Measurements from ENCODE around the gene CNEP1R1. TPM values are rescaled to one million over a fixed set of nuclear protein-coding genes. Genes with fewer than 3 reads are reported as not detected.

CNEP1R1 gene
- total and polyA plus RNA-seq, 2 of the 8 experiments (the other 6 are each of a cell fraction or from before 2014, with no cell fraction given), result 10.6 to 13.6 TPM

DNA sequence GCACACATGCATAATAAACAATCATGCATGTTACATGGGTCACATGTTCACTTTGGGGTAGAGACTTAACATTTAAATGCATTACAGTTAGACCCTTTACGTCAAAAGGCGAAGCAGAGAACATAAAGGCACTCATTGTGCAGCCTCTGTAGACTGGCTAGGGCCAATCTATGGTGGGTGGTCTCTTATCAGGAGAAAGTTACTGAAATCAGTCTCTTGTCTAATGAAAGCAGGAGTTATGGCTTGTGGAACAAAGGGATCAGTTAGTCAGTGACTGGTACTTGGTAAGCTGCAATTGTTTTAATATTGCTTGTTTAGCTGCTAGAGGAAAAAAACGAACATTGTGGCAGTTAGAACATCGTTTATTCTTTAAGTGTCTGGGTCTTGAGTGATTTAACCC, 1.4 kb upstream of the CNEP1R1 start (continued):
- TF ChIP-seq RAD21 (IDR thresholded peaks at IDR 0.05 in 1 of 2, conservative IDR thresholded peaks at IDR 0.05 in 1 of 2; ENCODE audit: low read depth in 2 of 2, low read length in 2 of 2) (no peak), NRF1 (IDR thresholded peaks at IDR 0.05; ENCODE audit: low read depth, low read length) (no peak), CHD1 (IDR thresholded peaks at IDR 0.05; ENCODE audit: low read depth, low read length) (no peak), CEBPB (IDR thresholded peaks at IDR 0.05; ENCODE audit: low read depth, low read length) (no peak), CBX5 (IDR thresholded peaks at IDR 0.05; ENCODE audit: low read depth, low read length) (no peak), YY1 (IDR thresholded peaks at IDR 0.05; ENCODE audit: low read depth, low read length) (no peak), ASH2L (IDR thresholded peaks at IDR 0.05; ENCODE audit: low read length) (no peak)
